Stimulated activated CD4-positive, alpha-beta T cell treated with anti-CD3 and anti-CD28 coated beads, TNF-alpha, amount 100 ng/mL, for 24 hours (primary cell): ENCODE data around the gene NDP.
"Not testable (repeated sequence)": the region's sequence is repeated elsewhere in the genome, so short reads cannot be mapped to it uniquely, and the experiment has no call there.

Experiments used
- DNase-seq, 3 experiments: peaks; one replicate each; pipeline ENCODE4 v3.0.0-alpha.2; 2020; ENCODE audit warnings: low read depth in 3 of 3

Gene NDP

DNA sequence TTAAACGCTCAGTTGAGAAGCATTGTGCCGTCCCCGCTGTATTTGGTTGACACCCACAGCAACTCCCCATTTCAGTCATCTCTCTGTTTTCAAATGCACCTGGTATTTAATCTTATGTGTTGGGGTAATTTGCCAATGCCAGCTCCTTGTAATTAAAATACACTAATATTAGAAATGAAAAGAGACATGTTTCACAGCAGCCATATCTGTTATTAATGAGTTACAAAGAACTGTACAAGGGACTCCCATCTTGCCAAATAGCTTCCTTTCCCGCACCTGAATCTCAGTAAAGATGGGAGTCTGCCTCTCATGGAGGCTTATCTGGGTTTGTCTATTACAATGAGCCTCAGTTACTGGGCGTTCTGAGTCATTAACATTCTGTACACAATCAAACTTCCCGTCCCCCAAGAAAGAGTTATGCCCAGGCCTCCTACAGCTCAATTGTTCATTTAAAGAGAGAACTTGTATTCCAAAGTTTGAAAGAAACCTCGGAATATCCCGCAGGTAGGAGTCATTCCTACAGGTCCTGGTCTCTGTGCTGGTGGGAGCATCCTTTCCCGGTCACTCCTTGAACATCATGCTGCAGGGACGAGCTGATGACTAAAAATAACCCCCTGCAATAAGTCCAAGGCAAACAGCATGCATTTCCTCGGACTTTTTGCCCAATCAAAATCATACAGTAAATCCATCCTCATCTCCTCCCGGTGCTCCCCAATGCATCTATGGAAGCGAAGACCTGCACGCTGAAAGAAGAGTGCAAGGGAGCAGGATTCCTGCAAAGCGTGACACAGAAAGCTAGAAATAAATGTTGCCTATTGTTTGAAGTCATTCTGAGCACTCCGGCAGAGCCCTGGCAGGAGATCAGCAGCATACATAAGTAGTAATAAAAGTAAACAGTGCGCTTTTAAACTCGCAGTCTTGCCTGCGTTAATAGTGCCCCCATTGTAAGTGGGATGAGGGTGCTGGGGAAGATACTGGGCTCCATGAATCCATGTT is 926 bp downstream of the NDP start:
- DNase-seq = no peak

DNA sequence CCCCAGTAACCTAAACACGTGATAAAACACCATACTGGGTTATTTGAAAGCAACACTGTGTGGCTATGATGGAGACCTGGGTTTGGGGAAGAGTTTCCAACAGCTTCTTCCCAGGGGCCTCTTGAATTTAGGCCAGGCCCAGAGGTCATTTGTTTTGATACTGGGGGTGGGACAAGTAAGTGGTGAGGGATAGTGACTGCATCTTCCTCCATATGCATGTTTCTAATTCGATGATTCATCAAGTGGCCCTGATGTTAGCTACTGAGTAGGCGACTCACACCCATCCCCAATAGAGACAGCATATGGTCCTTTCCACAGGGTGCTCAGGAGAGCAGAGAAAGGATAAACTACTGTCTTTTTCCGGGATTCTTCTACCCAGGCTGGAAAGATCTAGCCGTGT is 2.7 kb downstream of the NDP start:
- no peak for DNase-seq

DNA sequence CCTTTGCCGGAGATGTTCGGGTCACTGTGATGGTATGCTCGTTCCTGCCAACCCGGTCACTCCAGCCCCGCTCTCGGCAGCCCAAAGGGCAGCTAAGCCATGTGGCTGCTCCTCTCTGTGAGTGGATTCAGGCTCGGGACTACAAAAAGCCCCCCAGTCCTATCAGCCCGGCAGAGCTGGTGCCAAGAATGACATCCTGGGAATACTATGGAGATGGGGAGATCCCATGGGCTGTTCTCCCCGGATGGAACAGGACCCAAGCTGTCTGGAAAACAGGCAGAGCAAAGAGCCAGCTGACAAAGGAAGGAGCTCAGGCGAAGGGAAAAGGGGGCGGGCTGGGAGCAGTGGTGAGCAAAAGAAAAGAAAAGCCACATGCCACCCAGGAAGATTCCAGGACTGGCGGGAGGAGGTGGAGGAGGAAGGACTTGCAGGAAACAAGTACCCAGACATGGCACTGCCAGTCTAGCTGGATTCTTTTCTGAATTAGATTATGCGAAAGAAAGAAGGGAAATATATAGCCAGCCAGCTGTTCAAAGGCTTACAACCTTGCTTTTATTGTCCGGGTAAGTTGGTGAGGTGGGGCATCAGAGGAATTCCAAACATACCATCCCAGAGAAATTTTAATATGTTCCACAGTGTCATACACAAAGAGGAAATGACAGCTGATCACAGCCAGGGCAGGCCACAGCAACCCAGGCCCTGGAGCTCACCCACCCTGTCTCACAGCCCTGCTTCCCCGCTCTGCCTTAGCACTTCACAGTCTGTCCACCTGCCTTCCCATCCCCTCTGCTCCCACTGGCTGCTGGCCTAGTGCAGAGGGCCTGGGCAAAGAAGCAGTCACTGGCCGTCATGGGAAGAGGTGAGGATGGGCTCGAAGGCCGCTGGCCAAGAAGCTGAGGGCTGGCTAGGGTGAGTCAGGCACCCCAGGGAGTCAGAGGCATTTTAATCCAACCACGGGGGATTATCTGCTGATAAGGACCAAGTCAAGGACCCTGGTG is 3.4 kb downstream of the NDP start:
- DNase-seq = no peak

DNA sequence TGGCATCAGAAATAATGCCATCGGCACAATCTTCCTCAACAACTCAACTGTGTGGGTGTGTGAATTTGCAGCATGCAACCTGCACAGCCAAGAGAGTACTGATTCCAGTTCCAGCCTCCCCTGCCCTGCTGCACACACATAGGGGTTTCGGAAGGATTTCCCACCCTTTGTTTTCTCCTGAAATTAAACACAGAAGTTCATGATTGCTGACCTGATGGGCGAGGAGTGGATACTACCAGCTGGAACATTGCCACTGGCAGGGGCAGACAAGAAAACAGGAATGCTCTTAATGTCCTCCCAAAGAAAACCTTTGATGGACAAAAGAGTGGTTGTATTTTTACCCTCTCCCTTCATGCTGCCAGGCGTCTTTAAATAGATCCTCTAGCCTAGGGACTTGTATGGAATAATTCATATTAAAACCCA is 4.8 kb downstream of the NDP start:
- DNase-seq = no peak

DNA sequence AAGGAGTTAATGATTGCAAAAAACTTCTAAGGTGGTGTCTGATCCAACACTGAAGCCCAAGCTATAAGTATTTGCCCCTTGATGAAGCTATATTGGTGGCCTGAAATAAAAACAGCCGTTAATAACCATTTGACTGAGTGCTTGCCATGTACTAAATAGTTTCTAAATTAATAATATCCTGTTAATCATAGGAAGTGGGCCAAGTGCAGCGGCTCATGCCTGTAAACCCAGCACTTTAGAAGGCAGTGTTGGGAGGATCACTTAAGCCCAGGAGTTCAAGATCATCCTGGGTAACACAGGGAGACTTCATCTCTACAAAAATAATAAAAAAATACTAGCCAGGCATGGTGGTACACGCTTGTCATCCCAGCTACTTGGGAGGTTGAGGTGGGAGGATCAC is 8.3 kb downstream of the NDP start:
- DNase-seq = no peak

DNA sequence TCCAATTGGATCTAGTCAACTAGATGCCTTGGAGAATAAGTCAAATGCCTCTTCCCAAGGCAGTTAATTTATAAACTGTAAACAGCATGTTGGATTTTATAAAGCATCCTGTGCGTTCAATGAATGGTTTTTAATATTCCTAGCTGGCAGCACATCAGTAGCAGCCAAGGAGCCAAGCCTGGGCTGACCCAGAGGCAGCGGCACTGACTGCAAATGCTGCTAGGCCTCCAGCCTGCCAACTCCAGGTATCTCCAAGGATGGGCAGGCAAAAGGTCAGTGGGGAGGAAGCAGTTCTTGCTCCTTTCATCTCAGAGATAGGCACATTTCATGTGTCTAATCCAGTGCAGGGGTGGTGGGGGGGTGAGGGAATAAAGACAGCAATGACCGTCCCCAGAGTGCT is 9.5 kb downstream of the NDP start:
- DNase-seq = no peak

DNA sequence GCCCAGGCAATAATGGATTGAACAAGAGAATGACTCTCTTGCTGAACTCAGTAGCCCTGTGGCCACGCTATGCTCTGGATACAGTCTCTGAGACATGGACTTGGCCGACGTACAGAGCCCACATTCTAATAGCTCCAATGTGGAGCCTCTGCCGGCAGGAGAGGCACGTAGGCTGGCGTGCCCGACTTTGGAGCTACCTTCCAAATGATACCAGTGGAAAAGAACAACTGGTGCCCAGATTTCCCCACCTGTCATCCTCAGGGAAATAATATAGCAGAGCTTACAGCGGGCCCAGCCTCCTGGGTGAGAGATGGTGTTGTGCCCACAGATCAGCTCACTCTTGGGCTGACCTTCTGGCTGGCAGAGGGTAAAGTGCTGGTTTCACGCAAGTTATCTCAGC is 10.6 kb downstream of the NDP start:
- DNase-seq = no peak

DNA sequence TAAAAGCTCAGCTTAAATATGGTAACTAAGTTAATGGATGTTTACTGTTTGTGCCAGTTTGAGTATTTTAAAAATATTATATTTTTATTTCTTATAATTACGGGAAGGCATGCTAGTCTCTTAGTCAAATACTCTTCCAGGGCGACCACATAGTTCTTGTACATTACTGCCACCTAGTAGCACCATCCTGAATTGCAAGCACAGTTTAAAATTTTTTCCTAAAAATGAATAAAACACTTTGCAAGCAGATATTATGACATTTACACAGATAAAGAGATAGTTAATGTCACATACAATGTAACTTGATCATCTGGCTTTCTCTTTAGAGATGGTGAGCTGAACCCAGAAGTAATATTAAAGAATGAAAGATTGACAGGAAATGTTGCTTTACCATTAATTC is 11.5 kb downstream of the NDP start:
- DNase-seq = no peak

DNA sequence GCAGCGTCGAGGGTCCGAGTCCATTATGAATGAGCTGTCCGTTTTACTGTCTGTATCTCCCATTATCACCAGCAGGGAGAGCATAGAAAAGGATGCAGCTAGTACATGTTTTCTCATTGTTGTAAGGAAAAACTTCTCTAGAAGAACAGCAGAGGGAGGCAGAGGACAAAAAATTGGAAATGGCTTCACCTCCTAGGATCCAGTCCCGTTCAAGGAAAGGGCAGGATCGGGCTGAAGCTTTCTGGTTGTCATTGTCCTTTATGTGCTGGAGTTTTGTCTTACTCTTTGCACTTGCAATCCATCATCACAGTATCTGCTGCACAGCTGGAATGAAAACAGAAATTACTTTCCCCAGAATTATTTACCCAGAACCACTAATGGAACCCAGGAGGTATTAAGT is 14.7 kb downstream of the NDP start:
- no peak for DNase-seq

DNA sequence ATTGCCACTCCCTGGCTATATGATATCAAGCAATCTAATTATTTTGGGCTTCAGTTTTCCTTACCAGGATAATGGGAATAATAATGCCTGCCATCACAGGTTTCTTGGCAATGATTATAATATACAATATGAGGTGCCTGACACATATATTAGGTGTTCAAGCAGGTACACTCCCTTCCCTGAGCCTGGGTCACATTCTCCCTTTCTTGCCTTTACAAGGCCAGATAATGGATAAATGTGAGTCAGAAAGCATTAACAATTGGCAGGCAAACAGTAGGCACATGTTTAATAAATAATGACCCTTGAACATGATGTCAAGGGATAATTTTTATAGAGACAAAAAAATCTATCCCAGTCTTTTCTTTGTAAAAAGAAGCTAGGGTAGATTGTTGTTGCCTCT is 17.2 kb downstream of the NDP start:
- no peak for DNase-seq

DNA sequence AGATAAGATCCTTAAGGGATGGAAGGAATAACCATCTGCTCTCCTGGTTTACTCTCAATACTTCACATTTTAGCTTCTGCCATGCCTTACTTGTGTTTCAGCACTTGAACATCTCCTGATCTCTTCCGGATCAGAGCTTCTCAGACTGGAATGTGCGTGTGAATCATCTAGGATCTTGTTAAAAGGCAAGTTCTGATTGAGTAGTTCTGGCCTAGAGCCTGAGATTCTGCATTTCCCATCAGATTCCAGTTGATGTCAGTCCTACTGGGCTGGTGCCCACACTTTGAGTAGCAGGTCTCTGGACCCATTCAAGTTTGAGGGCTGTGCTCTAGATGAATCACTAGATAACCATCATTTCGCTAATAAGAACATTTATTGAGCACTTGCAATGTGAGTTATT is 20.0 kb downstream of the NDP start:
- DNase-seq = no peak

DNA sequence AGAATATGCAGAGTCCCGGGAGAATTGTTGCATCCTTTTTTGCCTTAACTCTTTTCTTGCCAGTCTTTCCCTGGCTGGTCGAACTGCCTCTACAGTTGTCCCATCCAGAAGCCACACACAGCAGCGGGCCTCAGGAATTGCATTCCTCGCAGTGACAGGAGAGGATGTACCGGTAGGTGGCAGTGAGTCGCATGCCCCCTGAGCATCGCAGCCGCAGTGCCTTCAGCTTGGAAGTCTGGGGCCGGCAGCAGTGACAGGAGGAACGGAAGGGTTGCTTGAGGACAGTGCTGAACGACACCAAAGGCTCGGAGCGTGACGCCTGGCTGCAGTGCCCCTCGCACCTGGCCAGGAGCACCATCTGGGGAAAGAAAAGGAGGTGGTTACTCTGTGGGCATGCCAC is 23.5 kb downstream of the NDP start:
- DNase-seq = peak in 1 of 3 experiments; percentile 25

DNA sequence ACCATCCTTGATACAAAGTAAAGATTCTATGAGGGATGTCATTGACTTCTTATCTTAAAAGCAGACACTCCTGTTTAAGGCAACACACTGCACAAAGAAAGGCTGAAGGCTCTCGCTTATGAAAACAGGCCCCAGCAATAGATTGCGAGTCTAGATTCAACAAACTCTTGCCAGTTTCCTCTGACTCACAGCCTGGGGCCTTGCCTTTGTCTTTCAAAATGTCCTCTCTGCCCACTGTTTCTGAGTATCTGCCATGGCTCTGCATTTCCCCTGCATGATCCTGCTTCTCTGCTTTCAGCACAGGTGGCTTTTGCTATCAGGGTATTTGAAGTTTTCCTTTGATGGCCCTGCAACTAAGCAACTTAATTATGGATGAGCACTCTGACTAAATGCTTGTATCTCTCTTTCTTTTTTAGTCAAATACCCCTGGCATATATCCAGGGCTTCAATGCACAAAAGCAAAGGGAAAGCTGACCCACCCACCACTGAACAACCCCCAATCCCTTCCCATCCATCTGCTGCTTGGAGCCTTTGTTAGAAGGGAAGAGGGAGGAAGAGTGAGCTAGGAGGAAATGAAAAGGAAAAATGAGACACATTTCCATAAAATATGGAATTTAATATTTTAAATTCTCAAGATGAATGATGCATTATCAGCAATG is 32.2 kb downstream of the NDP start:
- no peak for DNase-seq

DNA sequence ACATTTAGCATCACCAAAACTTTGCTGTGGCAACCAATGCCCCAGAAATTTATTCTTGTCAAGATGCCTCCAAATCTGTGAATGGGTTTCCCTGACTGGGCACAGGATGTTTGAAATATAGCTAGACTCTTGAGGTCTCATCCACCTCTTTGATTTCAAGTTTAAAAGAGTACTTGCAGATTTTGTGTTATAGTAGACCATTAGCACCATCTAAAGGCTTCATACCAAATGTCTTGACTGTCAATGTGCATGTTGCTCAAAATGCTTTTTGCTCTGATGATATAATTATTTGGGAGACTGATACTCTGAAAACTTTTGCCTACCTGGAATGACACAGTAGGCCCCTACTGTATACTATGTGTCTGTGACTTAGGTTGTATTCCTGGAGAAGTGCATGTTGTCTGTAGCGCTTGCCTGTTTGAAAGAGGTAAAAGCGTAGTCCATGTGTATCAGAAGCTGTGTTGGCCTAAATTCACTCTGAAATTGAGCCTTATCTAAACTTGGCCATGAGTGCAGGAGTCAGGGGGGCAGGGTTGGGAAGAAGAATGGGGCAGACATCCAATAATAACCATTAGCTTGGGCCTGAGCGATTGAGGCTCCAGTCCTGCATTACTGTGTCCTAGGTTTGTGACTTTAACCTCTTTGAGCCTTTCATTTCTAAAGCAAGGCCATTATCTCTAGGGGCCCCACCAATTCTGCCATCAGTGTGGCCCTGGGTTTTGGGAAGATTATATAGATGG is 33.8 kb downstream of the NDP start:
- DNase-seq = no peak

DNA sequence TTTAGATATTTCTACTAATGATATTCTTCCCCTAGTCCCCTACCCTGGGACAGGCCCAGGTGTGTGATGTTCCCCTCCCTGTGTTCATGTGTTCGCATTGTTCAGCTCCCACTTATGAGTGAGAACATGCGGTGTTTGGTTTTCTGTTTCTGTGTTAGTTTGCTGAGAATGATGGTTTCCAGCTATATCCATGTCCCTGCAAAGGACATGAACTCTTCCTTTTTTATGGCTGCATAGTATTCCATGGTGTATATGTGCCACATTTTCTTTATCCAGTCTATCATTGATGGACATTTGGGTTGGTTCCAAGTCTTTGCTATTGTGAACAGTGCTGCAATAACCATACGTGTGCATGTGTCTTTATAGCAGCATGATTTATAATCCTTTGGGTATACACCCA is 51.2 kb downstream of the NDP start:
- DNase-seq = not testable (repeated sequence)

DNA sequence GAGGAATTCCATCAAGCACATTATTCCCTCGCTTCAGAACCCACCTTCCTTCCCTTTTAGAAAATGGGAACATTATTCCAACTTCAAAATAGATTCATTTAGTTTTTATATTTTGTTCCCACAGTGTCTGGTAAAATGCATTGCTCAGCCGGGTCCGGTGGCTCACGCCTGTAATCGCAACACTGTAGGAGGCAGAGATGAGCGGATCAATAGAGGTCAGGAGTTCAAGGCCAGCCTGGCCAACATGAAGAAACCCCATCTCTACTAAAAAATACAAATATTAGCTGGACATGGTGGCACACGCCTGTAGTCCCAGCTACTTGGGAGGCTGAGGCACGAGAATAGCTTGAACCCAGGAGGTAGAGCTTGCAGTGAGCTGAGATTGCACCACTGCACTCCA is 62.4 kb downstream of the NDP start:
- not testable (repeated sequence) for DNase-seq

DNA sequence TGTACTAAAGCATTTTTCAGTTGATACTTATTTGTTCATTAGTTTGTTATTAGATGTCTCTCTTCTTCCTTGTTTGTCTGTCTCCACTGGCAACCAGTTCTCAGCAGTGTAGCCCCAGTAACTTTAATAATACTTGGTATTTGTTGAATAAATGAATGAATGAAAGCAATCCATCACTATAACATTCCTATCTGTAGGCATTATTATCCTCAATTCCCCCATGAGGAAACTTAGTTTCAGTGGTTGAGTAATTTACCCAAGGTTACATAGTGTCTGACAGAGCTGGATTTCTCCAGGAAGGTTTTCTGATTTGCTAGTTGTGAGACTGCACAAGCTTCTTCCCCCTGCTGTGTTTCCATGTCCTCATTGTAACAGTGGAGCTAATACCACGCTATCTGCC is 63.2 kb downstream of the NDP start:
- DNase-seq = no peak

DNA sequence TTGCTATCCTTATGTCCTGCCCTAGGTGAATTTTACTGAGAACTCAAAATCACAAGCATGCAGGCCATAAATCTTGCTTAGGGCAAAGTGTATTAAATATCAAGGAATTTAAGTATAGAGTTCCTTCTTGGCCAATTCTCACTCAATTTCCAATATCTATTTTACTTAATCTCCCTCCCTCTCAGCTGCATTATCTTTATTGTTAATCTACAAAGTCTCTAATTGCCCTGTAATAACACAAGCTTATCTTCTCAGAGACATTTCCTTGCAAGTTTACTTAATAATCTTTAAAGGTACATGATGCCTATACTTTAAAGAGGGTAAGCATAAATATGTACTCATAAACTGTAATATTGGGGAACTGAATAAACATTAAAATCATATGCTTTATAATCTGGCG is 64.0 kb downstream of the NDP start:
- DNase-seq = no peak

DNA sequence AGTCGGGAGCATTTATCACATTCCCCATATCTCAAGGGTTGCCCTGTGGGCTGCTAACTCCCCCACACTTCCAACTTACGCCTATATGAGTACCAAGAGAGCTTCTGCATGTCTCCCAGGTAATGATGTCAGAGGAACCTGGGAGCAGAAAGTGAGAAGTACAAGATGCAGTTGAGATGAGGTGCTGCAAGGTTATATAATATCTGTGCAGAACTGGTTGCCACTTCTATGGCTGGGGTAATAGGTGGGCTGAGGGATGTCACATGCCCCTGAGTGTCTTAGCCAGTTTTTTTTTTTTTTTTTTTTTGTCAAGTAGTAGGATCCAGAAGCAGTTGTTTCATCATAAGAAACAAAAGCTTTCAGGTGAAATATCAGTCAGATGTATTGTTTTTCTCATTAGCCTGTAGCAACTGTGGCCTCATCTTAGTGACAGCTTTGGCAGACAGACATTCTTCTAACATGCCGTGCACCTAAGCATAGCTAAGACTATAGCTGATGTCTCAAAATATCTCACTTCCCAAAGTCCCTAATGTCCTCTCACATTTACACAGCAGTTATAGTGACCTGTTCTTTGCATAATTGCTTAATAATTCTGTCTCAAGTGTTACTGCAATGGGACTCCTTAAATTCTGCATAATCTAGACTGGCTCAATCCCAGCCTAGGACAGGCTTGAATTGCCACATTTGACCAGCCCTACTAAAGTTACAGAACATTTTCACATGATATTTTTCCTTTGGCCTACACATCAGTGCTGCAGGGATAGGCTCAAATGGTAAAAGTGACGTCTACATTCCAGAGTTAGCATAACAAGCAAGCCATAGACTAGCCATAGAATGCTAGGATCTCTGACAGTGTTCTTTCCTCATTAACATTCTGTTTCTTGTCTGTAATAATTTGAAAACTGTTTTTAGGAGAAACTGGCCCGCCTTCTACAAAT is 73.0 kb downstream of the NDP start:
- DNase-seq = no peak
